Fibroblast of lung (primary cell): Measurements from ENCODE around the gene CTDNEP1. TPM values are rescaled to one million over a fixed set of nuclear protein-coding genes. Genes with fewer than 3 reads are reported as not detected.

ENCODE experiments used
- DNase-seq, 2 donors: peaks; one replicate each; pipeline versions ENCODE4 v3.0.0 to v3.0.0-alpha.2; 2010; ENCODE audit warnings: low read depth in 2 of 2
- H2AFZ ChIP-seq: 2 replicates; pipeline ENCODE4 v1.5.1; 2012; ENCODE audit warnings: low read length, control low read depth, inconsistent platforms
- H3K27ac ChIP-seq: 2 replicates; pipeline ENCODE4 v1.5.1; 2011; ENCODE audit warnings: low read length, control low read depth; ENCODE audit not compliant: insufficient read depth
- H3K27me3 ChIP-seq: 2 replicates; pipeline ENCODE4 v1.5.1; 2011; ENCODE audit warnings: mild to moderate bottlenecking, low read length; ENCODE audit not compliant: control insufficient read depth, insufficient read depth
- H3K36me3 ChIP-seq: 2 replicates; pipeline ENCODE4 v1.5.1; 2011; ENCODE audit warnings: low read length; ENCODE audit not compliant: control insufficient read depth, insufficient read depth
- H3K4me1 ChIP-seq: 2 replicates; pipeline ENCODE4 v1.5.1; 2011; ENCODE audit warnings: low read length; ENCODE audit not compliant: control insufficient read depth, insufficient read depth; ENCODE audit errors: extremely low read depth
- H3K4me2 ChIP-seq: 2 replicates; pipeline ENCODE4 v1.5.1; 2011; ENCODE audit warnings: low read length, control low read depth; ENCODE audit not compliant: insufficient read depth; ENCODE audit errors: extremely low read depth
- H3K4me3 ChIP-seq, 4 experiments: fragments of 200-600 bp in 1 of 4; sonication (generic) in 1 of 4; replicated peaks in 1 of 4; 2 replicates each; pipeline ENCODE4 v1.5.1; 2011 to 2016; ENCODE audit warnings: low read length in 4 of 4, low read depth in 3 of 4, mild to moderate bottlenecking in 3 of 4, control low read depth in 2 of 4, inconsistent platforms in 1 of 4, mixed read lengths in 1 of 4; ENCODE audit not compliant: insufficient read depth in 1 of 4; ENCODE audit errors: control extremely low read depth in 1 of 4
- H3K79me2 ChIP-seq: 2 replicates; pipeline ENCODE4 v1.5.1; 2012; ENCODE audit warnings: mild to moderate bottlenecking, low read length, inconsistent platforms; ENCODE audit not compliant: control insufficient read depth, insufficient read depth
- H3K9ac ChIP-seq: 2 replicates; pipeline ENCODE4 v1.5.1; 2011; ENCODE audit warnings: mild to moderate bottlenecking, low read length, control low read depth; ENCODE audit not compliant: insufficient read depth
- H3K9me3 ChIP-seq: 2 replicates; pipeline ENCODE4 v1.5.1; 2012; ENCODE audit warnings: low read depth, low read length; ENCODE audit not compliant: control insufficient read depth, insufficient read depth
- H4K20me1 ChIP-seq: 2 replicates; pipeline ENCODE4 v1.5.1; 2011; ENCODE audit warnings: low read length; ENCODE audit not compliant: control insufficient read depth, insufficient read depth; ENCODE audit errors: extremely low read depth
- EZH2 ChIP-seq: IDR thresholded peaks from 2 replicates; pipeline ENCODE4 v1.5.1; 2012; ENCODE audit warnings: low read length, control low read depth, mild to moderate bottlenecking; ENCODE audit errors: missing control alignments
- polyA plus RNA-seq, 2 donors: library from polyadenylated mRNA; depleted of rRNA in 1 of 2; stranded (reverse) in 1 of 2; unstranded in 1 of 2; fragments of >200 nt; gene quantifications; 2 replicates each; pipeline ENCODE4 v1.2.1, GENCODE V29; 2011 to 2012; ENCODE audit warnings: missing spikeins in 1 of 2
- total RNA-seq: library from RNA; depleted of rRNA; stranded (reverse); fragments of >200 nt; gene quantifications from 2 replicates; pipeline ENCODE4 v1.2.1, GENCODE V29; 2014
- TF ChIP-seq, protein P1 (sequence below), 2 donors: IDR thresholded peaks in 1 of 2; conservative IDR thresholded peaks in 1 of 2; 1 replicate in 1 of 2; 2 replicates in 1 of 2; pipeline ENCODE4 v1.5.1; 2011 to 2012; ENCODE audit warnings: low read length in 2 of 2, control low read depth in 1 of 2, inconsistent platforms in 1 of 2, low read depth in 1 of 2, mild to moderate bottlenecking in 1 of 2

Gene CTDNEP1
- total and polyA plus RNA-seq, 2 donors (not counting 1 experiment from before 2014, with no cell fraction given) = 40.5 to 134 TPM

DNA sequence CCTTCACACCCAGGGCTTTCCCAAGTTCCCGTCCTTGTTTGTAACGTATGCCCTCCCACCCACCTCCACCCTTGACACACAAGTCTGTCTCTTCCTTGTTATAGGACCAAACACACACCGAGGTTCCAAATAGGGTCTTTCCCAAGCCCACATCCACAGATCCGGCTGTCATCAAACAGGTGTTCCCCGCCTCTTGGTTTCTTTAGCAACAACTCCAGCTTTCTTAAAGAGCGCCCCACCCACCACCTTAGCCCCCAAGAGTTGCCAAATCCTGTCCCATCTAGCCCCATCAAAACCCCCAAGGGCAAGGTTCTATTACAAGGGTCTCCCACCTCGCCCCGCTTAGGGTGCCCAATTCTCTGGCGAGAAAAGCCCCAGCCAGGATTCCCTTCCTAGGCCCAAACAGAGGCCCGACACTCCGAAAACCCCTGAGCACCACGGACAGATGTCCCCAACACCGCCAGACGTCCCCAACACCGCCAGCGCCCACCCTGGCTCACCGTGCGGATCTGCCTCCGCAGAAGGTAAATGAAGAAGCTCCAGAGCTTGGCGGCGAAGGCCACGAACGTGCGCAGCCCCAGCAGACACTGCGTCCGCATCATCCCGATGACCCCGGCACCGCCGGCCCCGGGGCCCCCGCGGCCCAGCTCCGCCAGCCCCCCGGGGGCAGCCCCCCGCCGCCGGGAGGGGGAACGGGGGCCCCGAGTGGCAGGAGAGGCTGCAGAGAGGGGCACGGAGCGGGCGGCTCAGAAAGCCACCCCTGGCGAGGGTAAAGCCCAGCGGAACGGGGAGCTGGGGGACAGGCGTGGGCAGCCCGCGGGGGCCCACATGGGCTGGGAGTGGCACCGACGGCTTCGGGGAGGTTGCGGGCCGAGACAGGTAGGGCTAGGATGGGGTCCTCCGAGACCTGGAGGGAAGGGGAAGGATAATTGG lies 573 bp downstream of the CTDNEP1 start:
- Histone ChIP-seq H2AFZ (no peak overlapping the region), H3K9me3 (no peaks in the 10 kb centered on the region), H3K4me1 (peaks cover 7% of the 10 kb centered on the region), H3K4me2 (peak overlapping the region; percentile 85), H3K9ac (peak overlapping the region; percentile 81), H3K27ac (peak overlapping the region; percentile 79), H4K20me1 (no peaks in the 10 kb centered on the region), H3K79me2 (peaks cover 60% of the 10 kb centered on the region), H3K4me3 (peak overlapping the region; percentile 67 to 93 (median 89)), H3K27me3 (no peaks in the 10 kb centered on the region), H3K36me3 (peaks cover 3% of the 10 kb centered on the region)
- no peak for TF ChIP-seq EZH2
- TF ChIP-seq, protein P1, sequence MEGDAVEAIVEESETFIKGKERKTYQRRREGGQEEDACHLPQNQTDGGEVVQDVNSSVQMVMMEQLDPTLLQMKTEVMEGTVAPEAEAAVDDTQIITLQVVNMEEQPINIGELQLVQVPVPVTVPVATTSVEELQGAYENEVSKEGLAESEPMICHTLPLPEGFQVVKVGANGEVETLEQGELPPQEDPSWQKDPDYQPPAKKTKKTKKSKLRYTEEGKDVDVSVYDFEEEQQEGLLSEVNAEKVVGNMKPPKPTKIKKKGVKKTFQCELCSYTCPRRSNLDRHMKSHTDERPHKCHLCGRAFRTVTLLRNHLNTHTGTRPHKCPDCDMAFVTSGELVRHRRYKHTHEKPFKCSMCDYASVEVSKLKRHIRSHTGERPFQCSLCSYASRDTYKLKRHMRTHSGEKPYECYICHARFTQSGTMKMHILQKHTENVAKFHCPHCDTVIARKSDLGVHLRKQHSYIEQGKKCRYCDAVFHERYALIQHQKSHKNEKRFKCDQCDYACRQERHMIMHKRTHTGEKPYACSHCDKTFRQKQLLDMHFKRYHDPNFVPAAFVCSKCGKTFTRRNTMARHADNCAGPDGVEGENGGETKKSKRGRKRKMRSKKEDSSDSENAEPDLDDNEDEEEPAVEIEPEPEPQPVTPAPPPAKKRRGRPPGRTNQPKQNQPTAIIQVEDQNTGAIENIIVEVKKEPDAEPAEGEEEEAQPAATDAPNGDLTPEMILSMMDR (conservative IDR thresholded peaks at IDR 0.05 in 1 of 2, IDR thresholded peaks at IDR 0.05 in 1 of 2; ENCODE audit: low read depth in 1 of 2, low read length in 2 of 2) = no peak
- no peak for DNase-seq

DNA sequence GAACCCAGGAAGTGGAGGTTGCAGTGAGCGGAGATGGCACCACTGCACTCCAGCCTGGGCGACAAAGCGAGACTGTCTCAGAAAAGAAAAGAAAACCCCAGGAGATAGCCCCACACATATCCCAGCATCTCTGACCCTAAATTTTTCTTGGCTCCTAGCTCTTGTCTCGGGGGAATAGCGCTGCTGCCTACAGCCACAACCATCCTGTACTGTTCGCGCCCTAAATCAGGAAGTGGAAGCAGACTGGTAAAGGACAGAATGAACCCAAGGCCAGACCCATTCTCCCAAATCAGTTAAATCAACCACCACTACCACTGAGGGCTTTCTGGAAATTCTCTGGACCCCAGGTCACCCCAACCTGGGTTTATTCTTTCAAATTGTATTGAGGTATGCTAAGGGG lies 1.7 kb downstream of the CTDNEP1 start:
- no peaks in the 10 kb centered on the region for H4K20me1 ChIP-seq
- H3K9ac ChIP-seq = no peak overlapping the region
- peak overlapping the region; percentile 79 for H3K27ac ChIP-seq
- peaks cover 6% of the 10 kb centered on the region for H3K36me3 ChIP-seq
- H3K4me3 ChIP-seq = peak overlapping the region; percentile 67 to 93 (median 89)
- H2AFZ ChIP-seq = no peak overlapping the region
- H3K4me1 ChIP-seq = peaks cover 7% of the 10 kb centered on the region
- H3K79me2 ChIP-seq = peaks cover 60% of the 10 kb centered on the region
- no peak for DNase-seq
- peak overlapping the region; percentile 85 for H3K4me2 ChIP-seq
- no peak for TF ChIP-seq EZH2
- TF ChIP-seq, protein P1 (conservative IDR thresholded peaks at IDR 0.05 in 1 of 2, IDR thresholded peaks at IDR 0.05 in 1 of 2; ENCODE audit: low read depth in 1 of 2, low read length in 2 of 2) = no peak
- no peaks in the 10 kb centered on the region for H3K9me3 ChIP-seq
- H3K27me3 ChIP-seq = no peaks in the 10 kb centered on the region

DNA sequence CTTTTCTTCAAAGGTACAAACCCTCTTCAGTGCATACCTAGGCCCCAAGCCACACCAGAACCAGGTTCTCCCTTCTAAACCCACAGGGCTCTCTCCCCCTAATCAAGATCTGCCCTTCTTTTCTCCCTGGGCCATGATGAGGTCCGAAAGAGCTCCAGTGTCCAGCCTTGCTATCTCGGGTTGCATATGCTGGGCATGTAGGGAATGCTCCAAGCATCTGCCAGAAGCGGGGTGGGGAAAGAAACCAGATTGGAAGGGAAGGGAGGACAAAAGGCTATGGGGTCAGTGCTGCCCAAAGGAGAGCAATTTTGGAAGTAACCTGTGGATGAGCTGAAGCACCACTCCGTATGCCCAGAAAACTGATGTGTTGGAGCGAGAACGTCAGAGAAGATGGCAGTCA lies 2.3 kb downstream of the CTDNEP1 start:
- H3K4me3 ChIP-seq = peak overlapping the region in 2 of 4 experiments; percentile 8 to 21
- no peaks in the 10 kb centered on the region for H3K9me3 ChIP-seq
- H3K27ac ChIP-seq = no peak overlapping the region
- peak overlapping the region; percentile 40 for H3K4me2 ChIP-seq
- no peak overlapping the region for H3K9ac ChIP-seq
- no peaks in the 10 kb centered on the region for H3K27me3 ChIP-seq
- H3K36me3 ChIP-seq = peaks cover 6% of the 10 kb centered on the region
- H2AFZ ChIP-seq = no peak overlapping the region
- TF ChIP-seq, protein P1 (conservative IDR thresholded peaks at IDR 0.05 in 1 of 2, IDR thresholded peaks at IDR 0.05 in 1 of 2; ENCODE audit: low read depth in 1 of 2, low read length in 2 of 2) = no peak
- TF ChIP-seq EZH2 = no peak
- DNase-seq = no peak
- H3K79me2 ChIP-seq = peaks cover 60% of the 10 kb centered on the region
- H4K20me1 ChIP-seq = no peaks in the 10 kb centered on the region
- H3K4me1 ChIP-seq = peaks cover 7% of the 10 kb centered on the region
